HG03354 (cell line): ENCODE data around the gene ECD.
"Not testable (repeated sequence)": the region's sequence is repeated elsewhere in the genome, so short reads cannot be mapped to it uniquely, and the experiment has no call there.

Experiments used
- ATAC-seq: cut with Tn5 transposase; IDR thresholded peaks from one replicate; pipeline ENCODE4 v1.9.1; 2021; ENCODE audit warnings: mild to moderate bottlenecking; ENCODE audit not compliant: unreplicated experiment, poor library complexity, severe bottlenecking

The ECD gene

DNA sequence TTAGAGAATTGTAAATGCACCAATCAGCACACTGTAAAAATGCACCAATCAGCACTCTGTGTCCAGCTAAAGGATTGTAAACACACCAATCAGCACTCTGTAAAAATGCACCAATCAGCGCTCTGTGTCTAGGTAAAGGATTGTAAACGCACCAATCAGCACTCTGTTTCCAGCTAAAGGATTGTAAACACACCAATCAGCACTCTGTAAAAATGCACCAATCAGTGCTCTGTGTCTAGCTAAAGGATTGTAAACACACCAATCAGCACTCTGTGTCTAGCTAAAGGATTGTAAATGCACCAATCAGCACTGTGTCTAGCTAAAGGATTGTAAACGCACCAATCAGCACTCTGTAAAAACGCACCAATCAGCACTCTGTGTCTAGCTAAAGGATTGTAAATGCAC is 58.6 kb downstream of the ECD start:
- not testable (repeated sequence) for ATAC-seq

DNA sequence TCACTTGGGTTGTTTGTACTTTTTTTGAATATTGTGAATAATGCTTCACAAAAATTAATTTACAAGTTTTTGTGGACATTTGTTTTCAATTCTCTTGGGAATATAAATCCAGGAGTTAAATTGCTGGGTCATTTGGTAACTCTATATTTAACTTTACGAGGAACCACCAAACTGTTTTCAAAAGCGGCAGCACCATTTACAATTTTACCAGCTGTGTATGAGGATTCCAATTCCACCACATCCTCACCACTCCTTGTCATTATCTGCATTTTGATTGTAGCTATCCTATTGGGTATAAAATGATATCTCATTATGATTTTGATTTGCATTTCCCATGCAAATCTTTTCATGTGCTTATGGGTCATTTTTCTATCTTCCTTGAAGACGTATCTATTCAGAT is 61.5 kb downstream of the ECD start:
- no peak for ATAC-seq

DNA sequence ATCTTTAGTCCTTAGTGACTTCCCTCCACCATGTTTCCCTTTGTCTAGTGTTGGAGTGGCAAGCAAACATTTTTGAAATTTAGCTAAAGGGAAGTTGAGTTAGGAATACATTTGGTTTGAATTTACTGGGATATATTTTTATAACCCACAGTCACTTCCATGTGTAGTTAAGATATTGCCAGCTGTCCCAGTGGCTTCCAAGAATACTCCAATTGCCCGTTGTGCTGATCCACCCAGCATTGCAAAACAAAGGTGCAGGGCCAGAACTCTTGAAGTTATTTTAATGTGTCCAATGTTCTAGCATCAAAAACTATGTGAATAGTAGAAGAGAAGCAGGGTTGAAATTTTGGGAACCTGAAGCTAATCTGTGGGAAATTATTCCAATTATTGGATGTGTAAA is 68.7 kb downstream of the ECD start:
- no peak for ATAC-seq

- peak; percentile 6 for ATAC-seq
Measured at GRCh38 chr10:73097305-73097670, 70.5 kb downstream of the ECD start.

DNA sequence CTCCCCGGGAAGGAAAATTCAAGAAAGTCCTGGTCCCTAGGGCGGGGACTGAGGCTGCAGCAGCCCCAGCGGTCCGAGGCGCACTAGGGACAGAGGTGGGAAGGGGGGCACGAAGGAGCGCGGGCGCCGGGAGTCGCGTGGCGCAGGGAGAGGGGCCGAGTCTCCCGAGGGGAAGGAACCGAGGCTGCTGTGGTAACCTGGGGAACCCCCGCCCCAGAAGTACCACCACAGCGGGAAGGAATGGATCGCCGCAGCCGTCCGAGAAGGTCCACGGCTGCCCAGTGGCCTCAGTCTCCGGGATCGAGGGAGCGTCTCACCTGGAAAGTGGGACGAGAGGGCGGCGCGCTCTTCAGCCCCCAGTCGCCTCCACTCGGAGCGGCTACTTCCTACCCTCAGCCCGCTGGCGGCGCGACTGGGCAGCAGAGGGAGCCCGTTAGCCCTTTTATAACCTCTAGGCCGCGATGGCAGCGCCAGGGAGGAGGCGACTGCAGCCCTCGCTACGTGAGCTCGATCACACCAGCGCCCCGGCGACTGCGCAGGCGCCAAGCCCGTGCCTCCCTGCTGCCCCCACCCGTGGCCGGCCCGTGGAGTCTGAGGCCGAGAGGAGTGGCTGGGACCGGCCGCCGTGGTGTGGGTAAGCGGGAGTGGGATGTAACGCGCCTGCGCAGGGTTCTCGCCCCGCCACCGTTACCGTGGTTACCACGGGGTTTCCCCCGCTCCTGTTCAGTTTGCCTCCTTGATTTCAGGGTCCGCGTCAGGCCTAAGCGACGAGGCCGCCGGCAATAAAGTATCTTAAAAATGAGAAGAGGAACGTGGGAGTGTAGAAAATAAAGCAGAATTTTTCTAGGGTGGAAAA is 71.1 kb downstream of the ECD start, which contains the start of gene P4HA1:
TSS of gene P4HA1 (minus strand) at position 418 of the 856 bp plus-strand sequence. CDS start 21,983 bp downstream, outside the sequence.
- ATAC-seq, result peak; percentile 86

GRCh38 chr10:73096041-73096448 is 71.8 kb downstream of the ECD start:
- peak; percentile 43 for ATAC-seq

DNA sequence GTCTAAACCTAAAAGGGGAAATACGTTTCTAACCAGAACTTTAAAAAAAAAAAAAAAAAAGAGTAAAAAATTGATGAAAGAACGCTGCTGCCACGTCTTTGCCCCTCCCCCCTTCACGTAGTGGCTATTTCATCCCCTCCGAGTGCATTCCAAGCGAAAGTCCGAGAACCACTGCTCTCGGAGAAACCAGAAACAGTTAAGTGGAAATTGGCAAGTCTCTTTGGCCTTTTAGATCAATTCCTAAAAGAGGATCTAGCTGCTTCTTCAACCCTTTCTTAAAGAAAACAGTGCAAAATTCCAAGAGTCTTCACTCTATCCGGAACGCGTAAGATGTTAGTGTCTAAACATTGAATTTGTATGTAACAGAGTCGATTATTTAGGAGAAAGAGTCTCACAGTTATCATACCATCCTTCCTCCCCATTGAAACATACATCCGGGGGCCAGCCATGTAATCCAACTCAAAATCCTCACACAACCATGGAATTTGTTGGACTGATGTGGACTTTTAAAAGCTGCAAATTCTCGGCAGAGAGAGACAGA is 72.3 kb downstream of the ECD start:
- no peak for ATAC-seq

- ATAC-seq, result no peak
Measured at GRCh38 chr10:73094986-73095480, 72.8 kb downstream of the ECD start.

- no peak for ATAC-seq
Measured at GRCh38 chr10:73093922-73094850, 73.6 kb downstream of the ECD start.

DNA sequence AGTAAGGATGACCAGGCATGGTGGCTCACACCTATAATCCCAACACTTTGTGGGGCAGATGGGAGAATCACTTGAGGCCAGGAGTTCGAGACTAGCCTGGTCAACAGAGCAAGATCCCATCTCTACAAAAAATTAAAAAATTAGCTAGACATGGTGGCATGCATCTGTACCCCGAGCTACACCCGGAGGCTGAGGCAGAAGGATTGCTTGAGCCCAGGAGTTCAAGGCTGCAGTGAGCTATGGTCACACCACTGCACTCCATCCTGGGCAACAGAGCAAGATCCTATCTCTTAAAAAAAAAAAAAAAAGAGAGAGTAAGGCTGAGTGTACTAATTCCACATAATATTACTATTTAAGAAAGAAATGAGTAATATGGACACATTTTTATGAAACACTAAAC is 75.0 kb downstream of the ECD start:
- no peak for ATAC-seq

- ATAC-seq, result no peak
Measured at GRCh38 chr10:73088304-73088703, 79.5 kb downstream of the ECD start.

DNA sequence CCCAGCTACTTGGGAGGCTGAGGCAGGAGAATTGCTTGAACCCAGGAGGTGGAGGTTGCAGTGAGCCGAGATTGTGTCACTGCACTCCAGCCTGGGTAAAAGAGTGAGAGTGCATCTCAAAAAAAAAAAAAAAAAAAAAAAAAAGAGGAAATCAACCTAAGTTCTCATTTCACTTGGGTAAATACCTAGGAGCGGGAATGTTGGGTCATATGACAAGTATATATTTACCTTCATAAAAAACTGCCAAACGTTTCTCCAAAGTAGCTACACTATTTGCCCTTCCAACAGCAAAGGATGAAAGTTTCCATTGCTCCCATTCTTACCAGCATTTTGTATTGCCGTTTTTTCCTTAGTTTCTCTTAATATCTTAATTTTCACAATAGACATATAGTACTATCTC is 81.0 kb downstream of the ECD start:
- ATAC-seq, result no peak

DNA sequence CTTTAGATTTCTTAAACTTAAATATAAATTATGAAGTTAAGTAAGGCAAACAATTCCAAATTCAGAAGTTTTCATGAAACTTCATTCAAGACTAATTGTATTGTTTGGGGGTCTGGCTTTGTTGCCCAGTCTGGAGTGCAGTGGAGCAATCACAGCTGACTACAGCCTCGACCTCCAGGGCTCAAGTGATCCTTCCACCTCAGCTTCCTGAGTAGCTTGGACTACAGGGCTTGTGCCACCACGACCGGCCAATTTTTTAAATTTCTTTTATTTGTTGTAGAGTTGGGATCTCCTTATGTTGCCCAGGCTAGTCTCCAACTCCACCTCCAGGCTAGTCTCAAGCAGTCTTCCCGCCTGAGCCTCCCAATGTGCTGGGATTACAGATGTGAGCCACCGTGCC is 83.6 kb downstream of the ECD start:
- ATAC-seq, result no peak
